ENCODE measurements around the gene CAT.

DNA sequence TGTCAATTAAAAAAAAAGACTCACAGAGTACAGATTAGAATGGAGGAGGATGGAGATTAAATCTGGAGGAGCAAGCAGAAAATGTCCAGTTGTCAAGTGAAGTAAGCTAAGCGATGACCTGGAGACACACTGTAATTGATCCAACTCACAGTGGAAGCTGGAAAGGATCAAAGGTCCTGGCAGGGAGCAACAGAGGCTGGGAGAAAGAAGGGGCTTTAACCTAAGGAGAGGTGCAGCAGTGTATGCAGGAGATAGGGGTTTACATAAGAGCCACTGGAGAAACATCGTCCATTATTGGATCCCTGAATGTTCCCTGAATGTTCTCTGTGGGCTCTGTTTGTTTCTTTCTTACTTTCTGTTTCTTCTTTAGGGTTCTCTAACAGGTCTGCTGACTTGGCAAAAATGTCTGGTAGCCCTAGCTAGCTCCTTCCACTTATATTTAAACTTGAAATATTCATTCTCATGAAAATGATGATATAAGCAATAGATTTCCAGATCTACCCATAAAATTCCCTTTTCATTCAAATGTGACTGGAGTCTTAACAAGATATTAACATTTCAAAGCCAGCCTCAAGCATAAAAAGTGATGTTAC lies 30.1 kb upstream of the CAT start:
- TF ChIP-seq, protein P1, sequence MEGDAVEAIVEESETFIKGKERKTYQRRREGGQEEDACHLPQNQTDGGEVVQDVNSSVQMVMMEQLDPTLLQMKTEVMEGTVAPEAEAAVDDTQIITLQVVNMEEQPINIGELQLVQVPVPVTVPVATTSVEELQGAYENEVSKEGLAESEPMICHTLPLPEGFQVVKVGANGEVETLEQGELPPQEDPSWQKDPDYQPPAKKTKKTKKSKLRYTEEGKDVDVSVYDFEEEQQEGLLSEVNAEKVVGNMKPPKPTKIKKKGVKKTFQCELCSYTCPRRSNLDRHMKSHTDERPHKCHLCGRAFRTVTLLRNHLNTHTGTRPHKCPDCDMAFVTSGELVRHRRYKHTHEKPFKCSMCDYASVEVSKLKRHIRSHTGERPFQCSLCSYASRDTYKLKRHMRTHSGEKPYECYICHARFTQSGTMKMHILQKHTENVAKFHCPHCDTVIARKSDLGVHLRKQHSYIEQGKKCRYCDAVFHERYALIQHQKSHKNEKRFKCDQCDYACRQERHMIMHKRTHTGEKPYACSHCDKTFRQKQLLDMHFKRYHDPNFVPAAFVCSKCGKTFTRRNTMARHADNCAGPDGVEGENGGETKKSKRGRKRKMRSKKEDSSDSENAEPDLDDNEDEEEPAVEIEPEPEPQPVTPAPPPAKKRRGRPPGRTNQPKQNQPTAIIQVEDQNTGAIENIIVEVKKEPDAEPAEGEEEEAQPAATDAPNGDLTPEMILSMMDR (IDR thresholded peaks at IDR 0.05), result no peak
- TF ChIP-seq POLR2A (IDR thresholded peaks at IDR 0.05), result no peak

Measured in thyroid gland (tissue), 4 donors.